Caco-2 (cell line): ENCODE data around the gene PDLIM7. TPM values are rescaled to one million over a fixed set of nuclear protein-coding genes. Genes with fewer than 3 reads are reported as not detected.

ENCODE experiments used
- BruUV-seq: library from RNA; stranded (reverse); fragments of 400-500 nt; replicated peaks from 2 replicates; lab custom pipeline; 2021; lab: Mats Ljungman, UMichigan
- CTCF ChIA-PET: fragments of 300-600 bp; sonication (Branson Sonifier 250); formaldehyde crosslinking; loops from one replicate; lab custom pipeline; 2022; ENCODE audit warnings: antibody characterized with exemption; lab: Charles Lee
- POLR2A ChIA-PET: fragments of 300-600 bp; sonication (Branson Sonifier 250); formaldehyde crosslinking; loops from one replicate; lab custom pipeline; 2022; ENCODE audit warnings: antibody characterized with exemption; lab: Charles Lee
- DNase-seq, 2 experiments: peaks; one replicate each; pipeline versions ENCODE4 v3.0.0 to v3.0.0-alpha.2; 2020 to 2022
- H3K27me3 ChIP-seq: replicated peaks from 2 replicates; pipeline ENCODE4 v1.6.0; 2011; ENCODE audit warnings: low read length; ENCODE audit not compliant: control insufficient read depth, insufficient read depth
- H3K36me3 ChIP-seq: 2 replicates; pipeline ENCODE4 v1.5.1; 2011; ENCODE audit warnings: low read length; ENCODE audit not compliant: control insufficient read depth, insufficient read depth
- H3K4me1 ChIP-seq: fragments of 250-450 bp; sonication (Bioruptor Pico); 2 replicates; pipeline ENCODE4 v1.5.1; 2020; ENCODE audit warnings: mild to moderate bottlenecking
- H3K4me3 ChIP-seq: 2 replicates; pipeline ENCODE4 v1.5.1; 2011; ENCODE audit warnings: low read depth, mild to moderate bottlenecking, control low read depth, low read length
- H3K9me3 ChIP-seq: fragments of 250-450 bp; sonication (Bioruptor Pico); 2 replicates; pipeline ENCODE4 v1.5.1; 2020; ENCODE audit warnings: mild to moderate bottlenecking, moderate library complexity
- H3K27ac Mint-ChIP-seq: one replicate; pipeline ENCODE4 v1.8.0; 2022; ENCODE audit warnings: mixed read lengths; ENCODE audit not compliant: unreplicated experiment
- H3K27me3 Mint-ChIP-seq: one replicate; pipeline ENCODE4 v1.8.0; 2022; ENCODE audit warnings: mixed read lengths; ENCODE audit not compliant: insufficient read depth, unreplicated experiment
- H3K36me3 Mint-ChIP-seq: one replicate; pipeline ENCODE4 v1.8.0; 2022; ENCODE audit warnings: mild to moderate bottlenecking, mixed read lengths; ENCODE audit not compliant: insufficient read depth, unreplicated experiment
- H3K4me1 Mint-ChIP-seq: one replicate; pipeline ENCODE4 v1.8.0; 2022; ENCODE audit warnings: low read depth, mixed read lengths; ENCODE audit not compliant: unreplicated experiment
- H3K4me3 Mint-ChIP-seq: one replicate; pipeline ENCODE4 v1.8.0; 2022; ENCODE audit warnings: mild to moderate bottlenecking, moderate library complexity, mixed read lengths; ENCODE audit not compliant: unreplicated experiment
- H3K9me3 Mint-ChIP-seq: one replicate; pipeline ENCODE4 v1.8.0; 2022; ENCODE audit warnings: mixed read lengths; ENCODE audit not compliant: unreplicated experiment
- CTCF ChIP-seq, 2 experiments: fragments of 200-600 bp in 1 of 2; IDR thresholded peaks; 1 replicate in 1 of 2; 2 replicates in 1 of 2; pipeline versions ENCODE4 v1.5.1 to v1.8.0; 2011 to 2022; ENCODE audit warnings: antibody characterized with exemption in 1 of 2, control low read depth in 1 of 2, inconsistent platforms in 1 of 2, low read depth in 1 of 2, low read length in 1 of 2, mild to moderate bottlenecking in 1 of 2, moderate library complexity in 1 of 2; ENCODE audit not compliant: insufficient read depth in 1 of 2, severe bottlenecking in 1 of 2, unreplicated experiment in 1 of 2
- intact Hi-C: fragments of 100-400 bp; cut with micrococcal nuclease; formaldehyde crosslinking; loops from one replicate; pipeline ENCODE4 v1.10.0; 2022; ENCODE audit not compliant: unreplicated experiment
- total RNA-seq: library from RNA; stranded (reverse); gene quantifications from 2 replicates; pipeline ENCODE4 v1.2.3, GENCODE V29; 2022

Gene PDLIM7
- total RNA-seq, 1 experiment from 2014 or later = 49.1 TPM

- Mint-ChIP-seq H3K27ac (peak overlapping the region; percentile 54), H3K36me3 (peaks cover 18% of the 10 kb centered on the region), H3K9me3 (no peaks in the 10 kb centered on the region), H3K4me3 (no peak overlapping the region), H3K27me3 (no peaks in the 10 kb centered on the region), H3K4me1 (peaks cover 20% of the 10 kb centered on the region)
- Histone ChIP-seq H3K27me3 (no peaks in the 10 kb centered on the region), H3K4me3 (no peak overlapping the region), H3K4me1 (peaks cover 14% of the 10 kb centered on the region), H3K9me3 (no peaks in the 10 kb centered on the region), H3K36me3 (peaks cover 2% of the 10 kb centered on the region)
- no peak for DNase-seq
- no peak for TF ChIP-seq CTCF (IDR thresholded peaks at IDR 0.05; ENCODE audit: insufficient read depth in 1 of 2, low read depth in 1 of 2, low read length in 1 of 2, severe bottlenecking in 1 of 2, unreplicated experiment in 1 of 2)
- CTCF ChIA-PET = interaction anchor here (0.6 kb wide), 1 partner anchor 539 kb away, joined by 4 read pairs; the partner anchor contains the start of gene UIMC1
- POLR2A ChIA-PET = interaction anchor here (0.6 kb wide), 1 partner anchor 91 kb away, joined by 7 read pairs; no protein-coding TSS in a partner anchor
- intact Hi-C loops = no loop called here
- no TSS peak for BruUV-seq
Measured at GRCh38 chr5:177545487-177546257, 48.3 kb upstream of the PDLIM7 start.

DNA sequence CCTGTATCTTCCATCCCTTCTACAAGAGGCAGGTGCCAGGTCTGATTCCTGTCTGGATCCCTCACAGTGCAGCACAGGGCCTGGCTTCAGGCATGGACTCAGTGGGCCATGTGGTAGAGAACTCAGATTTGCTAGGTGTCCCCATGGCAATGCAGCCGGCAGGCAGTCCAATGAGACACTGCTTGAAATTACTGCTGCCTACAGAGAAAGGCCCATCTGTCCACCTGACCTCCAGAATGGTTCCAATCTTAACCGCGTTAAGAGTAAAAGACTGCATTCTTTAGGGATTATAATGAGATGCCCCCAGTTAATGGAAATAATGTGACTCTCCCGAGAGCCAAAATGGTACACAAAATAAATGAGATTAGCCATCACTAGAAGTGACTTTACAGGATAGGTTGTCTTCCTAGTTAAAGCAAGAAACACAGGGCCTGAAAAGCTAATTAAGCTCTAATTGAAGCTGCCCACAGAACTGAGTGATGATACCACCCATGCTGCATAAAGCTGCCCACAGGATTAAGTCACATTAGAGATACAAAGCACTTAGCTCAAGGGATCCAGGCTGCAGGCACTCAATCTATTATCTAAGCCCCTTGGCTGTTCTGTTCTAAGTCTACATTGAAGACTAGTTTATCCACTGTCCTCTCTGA lies 45.5 kb upstream of the PDLIM7 start:
- Histone ChIP-seq H3K4me1 (peaks cover 21% of the 10 kb centered on the region), H3K36me3 (peaks cover 2% of the 10 kb centered on the region; the same call in 1 of the 2 replicates), H3K27me3 (no peaks in the 10 kb centered on the region), H3K9me3 (no peaks in the 10 kb centered on the region), H3K4me3 (no peak overlapping the region)
- no peak for DNase-seq
- Mint-ChIP-seq H3K9me3 (no peaks in the 10 kb centered on the region), H3K4me1 (peaks cover 18% of the 10 kb centered on the region), H3K4me3 (no peak overlapping the region), H3K27me3 (no peaks in the 10 kb centered on the region), H3K36me3 (peaks cover 14% of the 10 kb centered on the region), H3K27ac (no peak overlapping the region)
- intact Hi-C loops = no loop called here
- CTCF ChIA-PET = no interaction called here
- TF ChIP-seq CTCF (IDR thresholded peaks at IDR 0.05; ENCODE audit: insufficient read depth in 1 of 2, low read depth in 1 of 2, low read length in 1 of 2, severe bottlenecking in 1 of 2, unreplicated experiment in 1 of 2) = no peak
- BruUV-seq = no TSS peak
- POLR2A ChIA-PET = no interaction called here

- no peak for DNase-seq
- no peaks in the 10 kb centered on the region for H3K36me3 Mint-ChIP-seq
- ChIA-PET CTCF (interaction anchor here (0.6 kb wide), 1 partner anchor 123 kb away, joined by 3 read pairs; no protein-coding TSS in a partner anchor), POLR2A (no interaction called here)
- no peak for TF ChIP-seq CTCF (IDR thresholded peaks at IDR 0.05; ENCODE audit: insufficient read depth in 1 of 2, low read depth in 1 of 2, low read length in 1 of 2, severe bottlenecking in 1 of 2, unreplicated experiment in 1 of 2)
- peaks cover 7% of the 10 kb centered on the region for H3K4me1 Mint-ChIP-seq
- H3K4me3 Mint-ChIP-seq = no peak overlapping the region
- intact Hi-C loops = no loop called here
- H3K27me3 Mint-ChIP-seq = no peaks in the 10 kb centered on the region
- H3K9me3 ChIP-seq = no peaks in the 10 kb centered on the region
- no TSS peak for BruUV-seq
- no peaks in the 10 kb centered on the region for H3K9me3 Mint-ChIP-seq
- no peaks in the 10 kb centered on the region for H3K27me3 ChIP-seq
- peaks cover 8% of the 10 kb centered on the region for H3K4me1 ChIP-seq
- no peak overlapping the region for H3K27ac Mint-ChIP-seq
- H3K4me3 ChIP-seq = no peak overlapping the region
- no peaks in the 10 kb centered on the region for H3K36me3 ChIP-seq
Measured at GRCh38 chr5:177540438-177540837, 43.0 kb upstream of the PDLIM7 start.
